HG02973 (cell line): Measurements from ENCODE around the gene TRIM5.
"Not testable (repeated sequence)": the region's sequence is repeated elsewhere in the genome, so short reads cannot be mapped to it uniquely, and the experiment has no call there.

Experiments used
- ATAC-seq: cut with Tn5 transposase; IDR thresholded peaks from one replicate; pipeline ENCODE4 v1.9.1; 2021; ENCODE audit warnings: moderate library complexity; ENCODE audit not compliant: unreplicated experiment

TRIM5 gene

DNA sequence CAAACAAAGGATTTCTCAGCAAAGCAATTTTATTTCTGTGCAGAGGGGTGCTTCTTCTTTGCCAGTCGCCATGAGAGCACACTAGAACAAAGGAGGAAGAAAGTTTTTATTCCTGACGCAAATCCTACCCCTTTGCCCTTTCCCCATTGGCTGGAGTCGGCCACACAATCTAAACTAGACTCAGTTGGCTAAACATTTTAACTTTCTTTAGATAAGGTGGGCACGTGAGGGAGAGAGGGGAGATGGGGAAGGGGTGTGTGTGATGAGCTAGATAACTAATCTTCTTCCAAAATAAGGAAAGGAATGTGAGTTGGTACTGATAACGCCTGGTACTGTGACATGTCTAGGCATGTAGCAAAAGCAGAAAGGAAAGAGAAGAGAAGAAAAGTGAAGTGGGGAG is 5.3 kb upstream of the TRIM5 start:
- ATAC-seq = no peak

DNA sequence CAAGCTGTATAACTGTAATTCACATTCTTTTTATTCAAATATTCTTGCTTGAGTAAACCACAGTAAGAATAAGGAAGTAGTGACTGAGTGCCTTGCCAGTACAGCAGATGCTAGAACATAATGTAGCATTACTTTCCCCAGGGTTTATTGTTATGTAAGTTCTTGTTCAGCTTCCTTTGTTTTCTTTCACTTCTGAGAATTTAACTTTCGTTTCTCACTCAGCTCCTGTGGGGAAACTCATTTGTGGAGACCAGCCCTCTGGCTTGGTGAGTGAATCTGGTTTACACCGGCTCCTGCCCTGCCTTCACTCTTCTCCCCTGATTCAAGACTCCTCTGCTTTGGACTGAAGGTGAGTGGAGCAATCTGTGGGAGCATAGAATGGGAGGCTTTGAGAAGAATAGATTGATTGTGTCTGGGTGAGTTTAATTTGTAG is 4.7 kb upstream of the TRIM5 start, which contains the start of gene TRIM22:
TSS of gene TRIM22 (plus strand) at position 240 of the 433 bp plus-strand sequence. CDS start 6,443 bp downstream, outside the sequence.
- ATAC-seq = peak; percentile 77

DNA sequence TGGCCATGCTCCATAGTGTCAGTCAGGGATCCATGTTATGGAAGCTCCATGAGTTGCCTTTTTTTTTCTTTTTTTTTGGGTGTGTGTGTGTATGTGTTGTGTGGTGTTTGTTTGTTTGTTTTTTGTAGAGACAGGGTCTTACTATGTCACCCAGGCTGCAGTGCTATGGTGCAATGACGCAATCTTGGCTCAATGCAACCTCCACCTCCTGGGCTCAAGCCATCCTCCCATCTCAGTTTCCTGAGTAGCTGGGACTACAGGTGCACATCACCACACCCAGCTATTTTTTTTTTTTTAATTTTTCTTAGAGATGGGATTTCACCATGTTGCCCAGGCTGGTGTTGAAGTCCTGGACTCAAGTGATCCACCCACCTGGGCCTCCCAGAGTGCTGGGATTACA is 3.6 kb upstream of the TRIM5 start:
- ATAC-seq = no peak

DNA sequence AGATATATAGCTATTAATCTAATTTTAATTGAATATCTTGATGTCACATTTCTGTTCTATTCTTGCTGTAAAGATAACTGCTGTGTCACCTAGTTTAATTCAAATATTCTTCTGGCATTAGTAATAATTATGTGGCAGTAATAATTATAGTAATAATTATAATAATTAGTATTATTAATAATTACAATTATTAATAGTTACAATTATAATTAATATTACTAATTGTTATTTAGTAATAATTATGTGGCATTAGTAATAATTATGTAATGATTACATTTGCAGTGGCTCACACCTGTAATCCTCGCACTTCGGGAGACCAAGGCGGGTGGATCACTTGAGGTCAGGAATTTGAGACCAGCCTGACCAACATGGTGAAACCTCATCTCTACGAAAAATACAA is 1.6 kb upstream of the TRIM5 start:
- ATAC-seq = no peak

DNA sequence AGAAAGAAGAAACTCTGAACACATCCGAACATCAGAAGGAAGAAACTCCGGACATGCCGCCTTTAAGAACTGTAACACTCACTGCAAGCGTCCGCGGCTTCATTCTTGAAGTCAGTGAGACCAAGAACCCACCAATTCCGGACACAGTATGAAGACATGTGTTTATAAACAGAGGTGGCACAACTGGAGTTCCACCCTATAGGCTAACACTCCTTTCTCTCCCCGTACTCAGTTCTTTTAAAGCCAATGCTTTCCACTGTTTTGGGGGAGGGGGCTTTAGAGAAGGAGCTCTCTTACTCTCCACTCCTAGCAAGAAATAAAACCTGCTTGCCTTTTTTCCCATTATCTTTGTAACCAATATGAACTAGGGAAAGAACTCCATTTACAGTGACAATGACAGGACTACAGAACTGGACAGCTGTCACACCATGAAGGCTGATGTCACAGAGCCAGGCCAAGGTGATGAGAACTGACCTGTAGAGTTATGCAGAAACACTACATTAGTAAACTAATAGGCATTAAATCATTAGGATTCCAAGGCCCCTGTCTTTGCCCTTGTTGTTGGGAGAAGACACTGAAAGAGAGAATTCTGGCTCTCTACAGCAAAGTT is 733 bp downstream of the TRIM5 start:
- ATAC-seq = peak; percentile 13

DNA sequence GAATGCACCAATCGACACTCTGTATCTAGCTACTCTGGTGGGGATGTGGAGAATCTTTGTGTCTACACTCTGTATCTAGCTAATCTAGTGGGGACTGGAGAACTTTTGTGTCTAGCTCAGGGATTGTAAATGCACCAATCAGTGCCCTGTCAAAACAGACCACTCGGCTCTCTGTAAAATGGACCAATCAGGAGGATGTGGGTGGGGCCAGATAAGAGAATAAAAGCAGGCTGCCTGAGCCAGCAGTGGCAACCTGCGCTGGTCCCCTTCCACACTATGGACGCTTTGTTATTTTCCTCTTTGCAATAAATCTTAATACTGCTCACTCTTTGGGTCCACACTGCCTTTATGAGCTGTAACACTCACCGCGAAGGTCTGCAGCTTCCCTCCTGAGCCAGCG is 1.3 kb downstream of the TRIM5 start:
- ATAC-seq = not testable (repeated sequence)

DNA sequence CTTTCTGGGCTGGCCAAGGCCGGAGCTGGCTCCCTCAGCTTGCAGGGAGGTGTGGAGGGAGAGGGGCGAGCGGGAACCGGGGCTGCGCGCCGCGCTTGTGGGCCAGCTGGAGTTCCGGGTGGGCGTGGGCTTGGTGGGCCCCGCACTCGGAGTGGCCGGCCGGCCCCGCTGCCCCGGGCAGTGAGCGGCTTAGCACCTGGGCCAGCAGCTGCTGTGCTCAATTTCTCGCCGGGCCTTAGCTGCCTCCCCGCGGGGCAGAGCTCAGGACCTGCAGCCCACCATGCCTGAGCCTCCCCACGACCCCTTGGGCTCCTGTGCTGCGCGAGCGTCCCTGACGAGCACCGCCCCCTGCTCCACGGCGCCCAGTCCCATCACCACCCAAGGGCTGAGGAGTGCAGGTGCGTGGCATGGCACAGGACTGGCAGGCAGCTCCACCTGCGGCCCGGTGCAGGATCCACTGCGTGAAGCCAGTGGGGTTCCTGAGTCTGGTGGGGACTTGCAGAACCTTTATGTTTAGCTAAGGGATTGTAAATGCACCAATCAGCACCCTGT is 1.9 kb downstream of the TRIM5 start:
- not testable (repeated sequence) for ATAC-seq

DNA sequence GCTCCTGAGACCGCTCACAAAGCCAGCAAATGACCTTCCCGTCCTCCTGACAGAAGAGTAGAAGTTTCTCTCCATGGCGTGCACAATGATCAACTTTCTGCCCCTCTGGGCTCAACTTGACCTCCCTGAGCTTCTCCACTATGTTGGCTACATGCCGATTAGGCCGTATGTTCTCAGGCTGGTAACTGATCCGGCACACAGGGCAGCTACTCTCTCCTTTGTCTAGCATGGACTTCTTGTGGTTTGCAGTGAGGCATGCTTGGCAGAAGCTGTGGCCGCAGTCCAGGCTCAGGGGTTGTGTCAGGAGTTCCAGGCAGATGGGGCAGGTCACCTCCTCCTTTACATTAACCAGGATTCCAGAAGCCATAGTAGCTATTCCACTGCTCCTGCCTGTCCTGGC is 5.1 kb downstream of the TRIM5 start:
- ATAC-seq = no peak

DNA sequence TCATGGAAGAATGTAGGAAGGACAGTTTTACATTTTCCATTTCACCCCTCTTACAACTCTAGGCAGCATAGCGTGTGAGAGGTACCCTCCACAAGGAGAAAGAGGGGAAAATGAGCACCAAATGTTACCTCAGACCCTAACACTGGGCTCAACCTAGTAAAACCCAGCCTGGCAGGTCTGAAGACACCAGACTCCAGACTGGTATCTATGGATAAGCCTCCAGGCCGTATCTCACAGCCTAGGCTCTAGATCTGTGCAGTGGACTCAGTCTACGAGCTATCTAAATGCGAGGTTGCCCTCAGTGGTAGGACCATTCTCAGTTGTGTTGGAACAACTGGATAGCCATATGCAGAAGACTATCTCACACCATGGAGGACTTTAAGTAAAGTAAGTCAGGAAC is 10.5 kb downstream of the TRIM5 start:
- no peak for ATAC-seq

DNA sequence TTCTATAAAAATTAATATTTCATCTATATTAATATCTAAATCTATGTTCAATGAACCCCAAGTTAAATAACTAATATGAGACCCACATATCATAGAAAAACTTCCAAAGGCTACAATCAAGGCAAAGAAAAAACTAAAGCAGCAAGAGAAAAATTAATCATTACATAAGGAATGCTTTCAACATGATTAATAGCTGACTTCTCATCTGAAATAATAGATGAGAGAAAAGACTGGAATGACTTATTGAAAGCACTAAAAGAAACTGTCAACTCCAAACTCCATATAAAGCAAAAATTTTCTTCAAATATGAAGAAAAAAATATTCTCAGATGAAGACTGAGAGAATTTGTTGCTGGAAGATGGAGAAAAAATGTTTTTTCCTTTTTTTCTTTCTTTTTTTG is 13.0 kb downstream of the TRIM5 start:
- ATAC-seq = no peak

DNA sequence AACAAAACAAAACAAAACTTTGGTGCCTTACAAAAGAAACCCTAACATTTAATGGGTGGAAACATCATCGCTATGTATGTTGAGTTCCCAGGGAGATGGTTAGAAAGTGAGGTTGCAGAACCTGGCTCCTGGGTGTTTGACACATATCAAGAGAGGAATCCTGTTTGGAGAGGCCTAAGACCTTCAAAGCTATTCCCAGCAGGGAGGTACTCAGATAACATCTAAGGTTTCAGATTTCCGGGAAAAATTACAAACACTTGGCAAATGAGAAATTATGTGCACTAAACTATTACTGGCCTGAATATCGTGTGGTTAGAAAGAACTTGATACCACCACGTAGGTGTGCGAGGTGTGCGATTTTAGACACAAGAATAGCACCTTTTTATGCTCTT is 18.5 kb downstream of the TRIM5 start:
- no peak for ATAC-seq

DNA sequence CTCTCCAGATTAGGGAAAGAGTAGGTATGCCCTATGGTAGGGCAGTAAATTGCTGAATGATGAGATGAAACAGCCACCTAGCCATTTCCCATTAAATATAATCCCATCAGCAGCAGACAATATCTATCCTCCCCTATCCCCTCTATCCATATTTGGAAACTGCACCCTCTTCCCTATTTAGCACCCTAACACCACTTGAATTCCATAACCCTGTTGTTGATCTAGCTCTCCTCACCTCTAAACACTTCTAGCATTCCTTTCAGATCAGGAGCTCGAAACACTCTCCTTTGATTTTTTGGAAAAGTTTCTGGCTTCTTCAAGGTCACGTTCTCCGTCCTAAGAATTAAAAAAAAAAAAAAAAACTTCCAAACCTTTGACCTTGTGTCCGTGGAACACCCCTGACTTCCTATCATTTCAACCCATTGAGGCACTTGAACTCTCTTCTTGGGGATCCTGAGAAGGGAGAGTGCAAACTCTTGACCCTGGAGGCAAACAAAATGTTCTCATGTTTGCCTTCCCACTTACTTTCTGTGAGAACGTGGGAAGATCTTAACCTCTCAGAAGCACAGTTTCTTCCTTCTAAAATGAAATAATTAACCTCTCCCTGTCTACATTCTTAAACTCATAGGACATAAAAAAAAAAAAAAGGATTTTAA is 19.0 kb downstream of the TRIM5 start:
- ATAC-seq = no peak

DNA sequence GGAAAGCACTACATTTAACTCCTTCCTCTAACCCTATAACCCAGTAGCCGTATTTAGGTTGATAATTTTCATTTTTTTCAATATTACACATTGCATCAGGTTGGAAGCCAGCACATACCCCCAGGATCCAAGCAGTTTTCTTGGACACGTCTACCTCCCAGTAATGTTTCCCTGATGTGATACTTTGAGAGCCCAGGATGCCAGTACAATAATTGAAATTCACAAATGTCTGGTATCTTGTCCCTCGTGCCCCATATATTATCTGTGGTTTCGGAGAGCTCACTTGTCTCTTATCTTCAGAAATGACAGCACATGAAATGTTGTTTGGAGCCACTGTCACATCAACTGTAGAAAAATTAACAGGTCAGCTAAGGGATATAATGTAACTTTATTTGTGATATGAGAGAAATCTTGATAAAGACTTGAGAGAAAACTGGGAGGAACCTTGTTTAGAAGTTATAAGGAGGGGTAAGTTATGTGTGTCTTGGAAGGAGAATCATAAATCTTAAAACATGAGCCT is 19.8 kb downstream of the TRIM5 start:
- no peak for ATAC-seq

DNA sequence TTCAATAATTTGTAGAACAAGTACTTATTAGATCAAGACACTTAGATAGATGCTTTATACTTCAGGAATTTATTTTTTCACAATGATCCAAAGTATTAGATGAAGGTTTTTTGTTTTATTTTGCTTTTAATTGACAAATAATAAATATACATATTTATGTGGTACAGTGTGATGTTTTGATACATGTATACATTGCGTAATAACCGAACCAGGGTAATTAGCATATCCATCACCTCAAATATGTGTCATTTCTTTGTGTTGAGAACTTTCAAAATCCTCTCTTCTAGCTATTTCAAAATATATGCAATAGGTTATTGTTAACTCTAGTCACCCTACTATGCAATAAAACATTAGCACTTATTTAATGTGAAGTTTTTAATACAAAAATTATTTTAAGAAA is 21.4 kb downstream of the TRIM5 start:
- ATAC-seq = no peak

DNA sequence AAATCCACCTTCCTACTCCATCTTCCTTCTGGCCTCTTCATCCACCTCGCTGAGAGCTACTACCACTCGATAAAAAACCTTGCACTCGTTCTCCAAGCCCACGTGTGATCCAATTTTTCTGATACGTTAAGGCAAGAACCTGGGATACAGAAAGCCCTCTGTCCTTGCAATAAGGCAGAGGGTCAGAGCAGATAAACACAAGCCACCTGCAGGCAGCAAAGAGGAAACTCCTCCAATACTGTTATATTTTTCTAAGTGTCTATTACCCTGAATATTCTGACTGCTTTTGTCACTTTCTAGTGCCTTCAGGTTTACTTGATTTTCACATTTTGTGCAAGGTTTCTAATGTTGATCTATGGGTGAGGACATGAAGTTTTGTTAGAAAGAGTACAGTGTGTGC is 26.6 kb downstream of the TRIM5 start:
- no peak for ATAC-seq

DNA sequence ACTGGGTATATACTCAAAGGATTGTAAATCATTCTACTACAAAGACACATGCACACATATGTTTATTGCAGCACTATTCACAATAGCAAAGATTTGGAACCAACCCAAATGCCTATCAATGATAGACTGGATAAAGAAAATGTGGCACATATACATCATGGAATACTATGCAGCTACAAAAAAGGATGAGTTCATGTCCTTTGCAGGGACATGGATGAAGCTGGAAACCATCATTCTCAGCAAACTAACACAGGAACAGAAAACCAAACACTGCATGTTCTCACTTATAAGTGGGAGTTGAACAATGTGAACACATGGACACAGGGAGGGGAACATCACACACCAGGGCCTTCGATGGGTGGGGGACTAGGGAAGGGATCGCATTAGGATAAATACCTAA is 27.9 kb downstream of the TRIM5 start:
- ATAC-seq = not testable (repeated sequence)

DNA sequence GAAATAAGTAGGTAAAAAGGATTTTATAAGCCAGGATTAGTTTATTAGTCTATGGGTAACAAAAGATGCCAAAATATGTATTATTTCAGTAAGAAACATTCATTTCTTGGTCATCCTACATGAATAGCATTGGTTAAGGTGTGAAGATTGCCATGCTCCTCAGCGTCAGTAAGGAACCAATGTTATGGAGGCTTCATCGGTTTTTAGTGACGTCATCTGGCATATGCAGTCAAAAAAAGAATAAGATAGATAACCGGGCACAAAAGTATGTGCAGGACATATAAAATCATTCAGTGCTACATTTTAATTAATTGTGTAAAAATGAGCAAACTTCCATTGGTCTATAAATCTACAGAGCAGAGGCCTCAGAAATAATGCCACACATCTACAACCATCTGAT is 29.4 kb downstream of the TRIM5 start:
- no peak for ATAC-seq

DNA sequence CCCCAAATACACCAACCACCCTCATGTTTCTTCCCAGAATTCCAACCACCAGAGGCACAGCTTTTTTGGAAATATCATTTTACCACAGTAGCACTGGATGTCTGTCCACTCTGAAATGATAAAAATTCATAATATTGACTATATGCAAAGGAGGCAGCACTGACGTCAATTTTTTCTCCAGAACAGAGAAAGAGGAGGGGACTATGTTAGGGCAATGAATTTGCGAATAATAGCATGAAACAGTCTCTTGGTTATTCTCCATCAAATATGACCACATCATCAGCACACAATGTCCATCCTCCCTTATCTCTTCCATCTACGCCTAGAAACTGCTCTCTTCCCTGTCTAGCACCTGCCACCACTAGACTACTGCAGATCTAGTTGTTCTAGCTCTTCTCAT is 38.7 kb downstream of the TRIM5 start:
- ATAC-seq = no peak

DNA sequence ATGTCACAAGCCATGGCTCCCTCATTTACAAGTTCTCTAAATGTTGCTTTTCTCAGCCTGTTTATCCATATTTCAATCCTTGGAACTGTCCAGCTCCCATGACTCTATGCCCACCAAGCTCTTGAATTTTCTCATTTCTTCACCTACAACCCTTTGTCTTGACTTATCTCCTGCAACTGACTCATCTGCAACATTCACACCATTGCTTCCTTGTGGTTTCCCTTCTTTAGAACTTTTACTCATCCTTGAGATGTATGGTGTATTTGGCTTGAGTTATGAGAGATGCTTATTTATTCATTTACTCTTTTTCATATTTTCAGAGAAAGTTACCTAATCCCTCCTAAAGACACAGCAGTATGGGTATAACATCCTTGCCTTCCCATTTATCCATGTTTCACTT is 41.3 kb downstream of the TRIM5 start:
- ATAC-seq = no peak

DNA sequence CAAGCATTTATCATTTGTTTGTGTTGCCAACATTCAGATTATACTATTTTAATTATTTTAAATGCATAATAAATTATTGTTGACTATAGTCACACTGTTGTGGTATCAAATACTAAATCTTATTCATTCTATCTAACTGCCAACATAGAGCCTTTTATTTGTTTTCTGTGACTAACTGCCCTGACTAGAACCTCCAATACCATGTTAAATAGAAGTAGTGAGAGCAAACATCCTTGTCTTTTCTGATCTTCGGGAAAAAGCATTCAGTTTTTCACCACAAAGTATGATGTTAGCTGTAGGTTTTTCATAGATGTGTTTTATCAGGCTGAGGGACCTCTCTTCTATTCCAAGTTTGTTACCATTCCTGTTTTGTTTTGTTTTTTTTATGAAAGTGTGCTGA is 44.9 kb downstream of the TRIM5 start:
- no peak for ATAC-seq

DNA sequence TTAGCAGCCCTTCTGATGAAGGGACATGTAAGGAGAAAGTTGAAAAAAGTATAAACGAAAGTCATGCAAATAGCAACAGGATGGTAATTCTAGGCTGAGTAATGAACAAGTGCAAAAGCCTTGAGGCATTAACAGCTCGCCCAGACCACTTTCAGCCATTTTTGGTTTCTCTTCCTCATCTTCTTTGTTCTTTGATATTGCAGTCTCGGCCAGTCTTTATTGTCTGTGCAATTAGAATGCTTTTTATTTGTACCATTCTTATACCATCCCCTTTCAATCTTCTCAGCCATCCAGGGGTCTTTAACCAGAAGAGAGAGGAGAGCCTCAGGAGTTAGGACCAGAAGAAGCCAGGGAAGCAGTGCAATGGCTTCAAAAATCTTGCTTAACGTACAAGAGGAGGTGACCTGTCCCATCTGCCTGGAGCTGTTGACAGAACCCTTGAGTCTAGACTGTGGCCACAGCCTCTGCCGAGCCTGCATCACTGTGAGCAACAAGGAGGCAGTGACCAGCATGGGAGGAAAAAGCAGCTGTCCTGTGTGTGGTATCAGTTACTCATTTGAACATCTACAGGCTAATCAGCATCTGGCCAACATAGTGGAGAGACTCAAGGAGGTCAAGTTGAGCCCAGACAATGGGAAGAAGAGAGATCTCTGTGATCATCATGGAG is 52.8 kb downstream of the TRIM5 start:
- ATAC-seq = peak; percentile 94

DNA sequence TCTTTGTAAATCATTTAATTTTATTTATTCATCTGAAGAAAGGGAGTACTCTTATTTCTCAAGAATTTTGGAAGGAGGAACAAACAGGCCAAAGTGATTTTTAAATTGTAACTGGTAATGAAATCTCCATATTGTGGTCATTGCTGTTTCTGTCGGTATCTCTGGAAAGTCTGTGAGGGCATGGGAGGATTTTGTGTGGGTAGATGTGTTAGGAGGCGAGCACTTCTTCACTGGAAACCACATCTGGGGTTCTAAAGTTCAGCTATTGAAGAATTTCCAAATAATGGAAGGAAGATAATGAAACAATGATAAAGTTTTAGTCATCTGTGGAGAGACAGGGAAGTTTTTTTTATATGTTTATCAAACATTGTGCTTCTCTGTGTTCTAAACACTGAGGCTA is 53.5 kb downstream of the TRIM5 start:
- ATAC-seq = no peak
